Measurements from ENCODE around the gene PARD3B.

Gene PARD3B

DNA sequence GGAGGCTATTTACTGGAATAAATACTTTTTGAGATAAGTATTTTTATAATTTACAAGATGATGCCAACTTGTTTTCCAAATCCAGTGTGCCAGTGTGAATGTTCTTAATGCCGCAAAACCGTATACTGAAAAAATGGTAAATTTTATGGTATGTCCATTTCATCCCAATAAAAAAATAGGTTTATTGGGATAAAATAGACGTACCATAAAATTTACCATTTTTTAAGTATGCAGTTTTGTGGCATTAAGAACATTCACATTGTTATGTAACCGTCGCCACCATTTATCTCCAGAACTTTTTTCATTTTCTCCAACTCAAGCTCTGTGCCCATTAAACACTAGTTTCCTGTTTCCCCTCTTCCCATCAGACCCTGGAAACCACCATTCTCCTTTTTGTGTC, 167.9 kb downstream of the PARD3B start:
- no peaks in the 10 kb centered on the region for H4K20me1 ChIP-seq (ENCODE audit: insufficient read depth, low read length)
- H3K4me3 ChIP-seq (ENCODE audit: low read length) = no peak overlapping the region
- H3F3A ChIP-seq (ENCODE audit: insufficient read depth, low read length) = no peaks in the 10 kb centered on the region
- no peak for TF ChIP-seq EZH2phosphoT487 (IDR thresholded peaks at IDR 0.05; ENCODE audit: low read length)
- TF ChIP-seq EZH2 (optimal IDR thresholded peaks at IDR 0.05; ENCODE audit: low read depth, low read length) = no peak
- TF ChIP-seq, protein P1, sequence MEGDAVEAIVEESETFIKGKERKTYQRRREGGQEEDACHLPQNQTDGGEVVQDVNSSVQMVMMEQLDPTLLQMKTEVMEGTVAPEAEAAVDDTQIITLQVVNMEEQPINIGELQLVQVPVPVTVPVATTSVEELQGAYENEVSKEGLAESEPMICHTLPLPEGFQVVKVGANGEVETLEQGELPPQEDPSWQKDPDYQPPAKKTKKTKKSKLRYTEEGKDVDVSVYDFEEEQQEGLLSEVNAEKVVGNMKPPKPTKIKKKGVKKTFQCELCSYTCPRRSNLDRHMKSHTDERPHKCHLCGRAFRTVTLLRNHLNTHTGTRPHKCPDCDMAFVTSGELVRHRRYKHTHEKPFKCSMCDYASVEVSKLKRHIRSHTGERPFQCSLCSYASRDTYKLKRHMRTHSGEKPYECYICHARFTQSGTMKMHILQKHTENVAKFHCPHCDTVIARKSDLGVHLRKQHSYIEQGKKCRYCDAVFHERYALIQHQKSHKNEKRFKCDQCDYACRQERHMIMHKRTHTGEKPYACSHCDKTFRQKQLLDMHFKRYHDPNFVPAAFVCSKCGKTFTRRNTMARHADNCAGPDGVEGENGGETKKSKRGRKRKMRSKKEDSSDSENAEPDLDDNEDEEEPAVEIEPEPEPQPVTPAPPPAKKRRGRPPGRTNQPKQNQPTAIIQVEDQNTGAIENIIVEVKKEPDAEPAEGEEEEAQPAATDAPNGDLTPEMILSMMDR (IDR thresholded peaks at IDR 0.05; ENCODE audit: low read length) = no peak
- H3K4me2 ChIP-seq (ENCODE audit: low read depth, low read length) = no peak overlapping the region
- no peaks in the 10 kb centered on the region for H3K36me3 ChIP-seq (replicated peaks; ENCODE audit: insufficient read depth, low read length)
- no peak overlapping the region for H3K27ac ChIP-seq (ENCODE audit: low read length)
- no peak overlapping the region for H3K9ac ChIP-seq (ENCODE audit: low read length)
- H3K27me3 ChIP-seq (replicated peaks; ENCODE audit: insufficient read depth, low read length) = no peaks in the 10 kb centered on the region
- H3K4me1 ChIP-seq (ENCODE audit: low read length) = no peaks in the 10 kb centered on the region; the same call in 1 of the 2 replicates
- no peaks in the 10 kb centered on the region for H3K79me2 ChIP-seq (ENCODE audit: low read length)
- H2AFZ ChIP-seq (ENCODE audit: low read length) = no peak overlapping the region
- no peak for DNase-seq
- H3K9me2 ChIP-seq (replicated peaks; ENCODE audit: insufficient read depth, low read length) = no peaks in the 10 kb centered on the region
- H3K9me3 ChIP-seq (replicated peaks; ENCODE audit: insufficient read depth, low read length) = no peaks in the 10 kb centered on the region

DNA sequence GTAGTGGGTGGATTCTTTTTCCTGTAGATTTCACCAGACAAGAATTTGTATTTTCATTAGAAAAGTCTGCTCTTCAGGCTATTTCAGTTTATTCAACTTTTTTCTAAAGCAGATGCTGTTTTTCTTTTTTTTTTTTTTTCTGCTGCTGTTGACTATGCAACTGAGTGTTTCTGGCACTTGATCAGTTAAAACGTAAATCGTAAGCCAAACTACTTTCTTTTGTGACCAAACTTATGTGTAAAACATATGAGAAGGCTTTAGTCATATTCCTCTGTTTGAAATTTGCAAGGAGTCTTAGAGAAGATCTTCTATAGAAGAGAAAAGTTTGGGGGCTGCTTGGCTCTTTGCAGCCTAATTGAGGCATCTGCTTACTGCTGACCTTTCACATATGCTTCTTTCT, 170.1 kb downstream of the PARD3B start:
- H3K79me2 ChIP-seq (ENCODE audit: low read length) = no peaks in the 10 kb centered on the region
- H2AFZ ChIP-seq (ENCODE audit: low read length) = no peak overlapping the region
- no peak for DNase-seq
- no peaks in the 10 kb centered on the region for H3K36me3 ChIP-seq (replicated peaks; ENCODE audit: insufficient read depth, low read length)
- no peak overlapping the region for H3K9ac ChIP-seq (ENCODE audit: low read length)
- no peaks in the 10 kb centered on the region for H3K9me3 ChIP-seq (replicated peaks; ENCODE audit: insufficient read depth, low read length)
- no peaks in the 10 kb centered on the region for H3K27me3 ChIP-seq (replicated peaks; ENCODE audit: insufficient read depth, low read length)
- no peaks in the 10 kb centered on the region for H3F3A ChIP-seq (ENCODE audit: insufficient read depth, low read length)
- TF ChIP-seq EZH2phosphoT487 (IDR thresholded peaks at IDR 0.05; ENCODE audit: low read length) = no peak
- no peaks in the 10 kb centered on the region for H3K9me2 ChIP-seq (replicated peaks; ENCODE audit: insufficient read depth, low read length)
- no peaks in the 10 kb centered on the region; the same call in 1 of the 2 replicates for H3K4me1 ChIP-seq (ENCODE audit: low read length)
- no peaks in the 10 kb centered on the region for H4K20me1 ChIP-seq (ENCODE audit: insufficient read depth, low read length)
- no peak overlapping the region for H3K4me3 ChIP-seq (ENCODE audit: low read length)
- H3K4me2 ChIP-seq (ENCODE audit: low read depth, low read length) = no peak overlapping the region
- H3K27ac ChIP-seq (ENCODE audit: low read length) = no peak overlapping the region

DNA sequence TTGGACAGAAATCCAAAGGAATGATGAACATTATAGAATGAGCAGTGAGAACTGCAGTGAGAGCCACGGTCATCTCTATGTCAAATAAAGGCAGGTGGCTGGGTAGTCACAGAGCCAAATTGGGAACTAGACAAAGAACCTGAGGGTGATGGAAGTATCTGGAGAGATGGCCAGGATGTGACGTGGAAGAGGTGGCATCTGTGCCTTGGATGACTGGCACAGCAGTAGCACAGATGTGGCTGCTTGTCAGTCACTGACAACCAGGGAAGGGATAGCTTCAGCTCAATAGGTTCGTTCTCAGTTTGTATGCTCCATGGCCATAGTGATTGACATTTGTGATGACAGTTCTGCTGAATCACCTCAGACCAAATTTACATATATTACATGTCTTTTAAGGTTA, 172.3 kb downstream of the PARD3B start:
- Histone ChIP-seq H3K9me3 (replicated peaks; ENCODE audit: insufficient read depth, low read length) (no peaks in the 10 kb centered on the region), H3K27me3 (replicated peaks; ENCODE audit: insufficient read depth, low read length) (no peaks in the 10 kb centered on the region), H4K20me1 (ENCODE audit: insufficient read depth, low read length) (no peaks in the 10 kb centered on the region), H3K27ac (ENCODE audit: low read length) (no peak overlapping the region), H3K4me2 (ENCODE audit: low read depth, low read length) (no peak overlapping the region), H3K36me3 (replicated peaks; ENCODE audit: insufficient read depth, low read length) (no peaks in the 10 kb centered on the region), H3K9ac (ENCODE audit: low read length) (no peak overlapping the region), H3K9me2 (replicated peaks; ENCODE audit: insufficient read depth, low read length) (no peaks in the 10 kb centered on the region), H3F3A (ENCODE audit: insufficient read depth, low read length) (no peaks in the 10 kb centered on the region), H3K4me1 (ENCODE audit: low read length) (no peaks in the 10 kb centered on the region; the same call in 1 of the 2 replicates), H3K79me2 (ENCODE audit: low read length) (no peaks in the 10 kb centered on the region), H3K4me3 (ENCODE audit: low read length) (no peak overlapping the region), H2AFZ (ENCODE audit: low read length) (no peak overlapping the region)
- no peak for DNase-seq
- TF ChIP-seq EZH2phosphoT487 (IDR thresholded peaks at IDR 0.05; ENCODE audit: low read length) = no peak
- no peak for TF ChIP-seq EZH2 (optimal IDR thresholded peaks at IDR 0.05; ENCODE audit: low read depth, low read length)
- TF ChIP-seq, protein P1 (IDR thresholded peaks at IDR 0.05; ENCODE audit: low read length) = no peak

DNA sequence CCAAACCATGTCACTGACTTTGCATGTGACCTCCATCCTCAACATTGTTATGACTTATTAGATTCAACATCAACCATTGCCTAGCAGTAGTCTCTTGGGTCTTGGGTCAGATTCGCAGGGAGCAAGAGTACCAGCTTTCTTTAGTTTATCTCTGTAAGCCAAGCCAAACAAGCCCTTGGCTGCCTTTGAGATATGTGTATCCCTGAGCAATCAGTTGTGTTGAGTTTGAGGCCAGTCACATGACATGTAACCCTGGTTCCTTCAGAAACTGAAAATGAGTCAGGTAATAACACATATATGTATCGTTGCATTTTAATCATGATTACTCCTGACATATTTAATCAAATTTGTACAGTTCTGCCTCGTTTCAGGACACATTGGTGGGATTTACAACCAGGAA, 173.3 kb downstream of the PARD3B start:
- H3K9ac ChIP-seq (ENCODE audit: low read length) = no peak overlapping the region
- no peaks in the 10 kb centered on the region for H3K9me2 ChIP-seq (replicated peaks; ENCODE audit: insufficient read depth, low read length)
- H3K27ac ChIP-seq (ENCODE audit: low read length) = no peak overlapping the region
- H3F3A ChIP-seq (ENCODE audit: insufficient read depth, low read length) = no peaks in the 10 kb centered on the region
- no peak for DNase-seq
- TF ChIP-seq EZH2 (optimal IDR thresholded peaks at IDR 0.05; ENCODE audit: low read depth, low read length) (no peak), EZH2phosphoT487 (IDR thresholded peaks at IDR 0.05; ENCODE audit: low read length) (no peak)
- TF ChIP-seq, protein P1 (IDR thresholded peaks at IDR 0.05; ENCODE audit: low read length) = no peak
- H3K4me1 ChIP-seq (ENCODE audit: low read length) = no peaks in the 10 kb centered on the region; the same call in 1 of the 2 replicates
- no peak overlapping the region for H3K4me3 ChIP-seq (ENCODE audit: low read length)
- no peak overlapping the region for H2AFZ ChIP-seq (ENCODE audit: low read length)
- H3K79me2 ChIP-seq (ENCODE audit: low read length) = no peaks in the 10 kb centered on the region
- H3K4me2 ChIP-seq (ENCODE audit: low read depth, low read length) = no peak overlapping the region
- no peaks in the 10 kb centered on the region for H4K20me1 ChIP-seq (ENCODE audit: insufficient read depth, low read length)
- H3K9me3 ChIP-seq (replicated peaks; ENCODE audit: insufficient read depth, low read length) = no peaks in the 10 kb centered on the region
- H3K36me3 ChIP-seq (replicated peaks; ENCODE audit: insufficient read depth, low read length) = no peaks in the 10 kb centered on the region
- no peaks in the 10 kb centered on the region for H3K27me3 ChIP-seq (replicated peaks; ENCODE audit: insufficient read depth, low read length)

Data from MM.1S (cell line).